ENCODE results near the gene FAM78B. TPM values are rescaled to one million over a fixed set of nuclear protein-coding genes. Genes with fewer than 3 reads are reported as not detected.

The FAM78B gene
- total and polyA plus RNA-seq, 2 donors (not counting 3 experiments of a cell fraction or from before 2014, with no cell fraction given), result 0.10 TPM; not detected in 1

GRCh38 chr1:166079276-166079675, 87.5 kb downstream of the FAM78B start:
- H3K4me3 ChIP-seq (replicated peaks in 1 of 3; ENCODE audit: insufficient read depth in 1 of 3, low read depth in 1 of 3, low read length in 3 of 3), result no peak overlapping the region
- ChIA-PET POLR2A (no interaction called here), CTCF (no interaction called here)
- H3K27ac ChIP-seq (ENCODE audit: insufficient read depth, low read depth, low read length), result no peak overlapping the region
- FAIRE-seq, result no peak
- BruUV-seq (replicated peaks), result no TSS peak
- intact Hi-C loops (cut with micrococcal nuclease) (no loop called here), dilution Hi-C loops (cut with MboI; ENCODE audit: extremely low pct_ligation_motif_present, low sequenced_read_pairs) (no loop called here)
- no peak overlapping the region for H3K9ac ChIP-seq (replicated peaks; ENCODE audit: extremely low read depth, insufficient read depth, low read length)
- H3K4me1 ChIP-seq (ENCODE audit: control insufficient read depth, extremely low read depth, insufficient read depth, low read length), result no peaks in the 10 kb centered on the region
- H3K4me2 ChIP-seq (ENCODE audit: insufficient read depth, low read length), result no peak overlapping the region
- DNase-seq (ENCODE audit: low read depth, low spot score), result no peak
- TF ChIP-seq POLR2A (IDR thresholded peaks at IDR 0.05; ENCODE audit: low read depth, low read length) (no peak), JUN (IDR thresholded peaks at IDR 0.05; ENCODE audit: borderline replicate concordance, insufficient read depth, insufficient read length, low read depth) (no peak), MYC (IDR thresholded peaks at IDR 0.05; ENCODE audit: low read depth, low read length) (no peak), GATA2 (IDR thresholded peaks at IDR 0.05; ENCODE audit: insufficient read depth, insufficient read length, low read depth, low read length) (no peak), EZH2 (IDR thresholded peaks at IDR 0.05; ENCODE audit: borderline replicate concordance, low read depth, low read length, severe bottlenecking) (no peak), MAX (IDR thresholded peaks at IDR 0.05; ENCODE audit: insufficient read depth, insufficient read length) (no peak), POLR2AphosphoS5 (IDR thresholded peaks at IDR 0.05; ENCODE audit: insufficient read depth, low read depth, low read length) (no peak), FOS (IDR thresholded peaks at IDR 0.05; ENCODE audit: borderline replicate concordance, insufficient read depth, low read length) (no peak)
- TF ChIP-seq, protein P1, sequence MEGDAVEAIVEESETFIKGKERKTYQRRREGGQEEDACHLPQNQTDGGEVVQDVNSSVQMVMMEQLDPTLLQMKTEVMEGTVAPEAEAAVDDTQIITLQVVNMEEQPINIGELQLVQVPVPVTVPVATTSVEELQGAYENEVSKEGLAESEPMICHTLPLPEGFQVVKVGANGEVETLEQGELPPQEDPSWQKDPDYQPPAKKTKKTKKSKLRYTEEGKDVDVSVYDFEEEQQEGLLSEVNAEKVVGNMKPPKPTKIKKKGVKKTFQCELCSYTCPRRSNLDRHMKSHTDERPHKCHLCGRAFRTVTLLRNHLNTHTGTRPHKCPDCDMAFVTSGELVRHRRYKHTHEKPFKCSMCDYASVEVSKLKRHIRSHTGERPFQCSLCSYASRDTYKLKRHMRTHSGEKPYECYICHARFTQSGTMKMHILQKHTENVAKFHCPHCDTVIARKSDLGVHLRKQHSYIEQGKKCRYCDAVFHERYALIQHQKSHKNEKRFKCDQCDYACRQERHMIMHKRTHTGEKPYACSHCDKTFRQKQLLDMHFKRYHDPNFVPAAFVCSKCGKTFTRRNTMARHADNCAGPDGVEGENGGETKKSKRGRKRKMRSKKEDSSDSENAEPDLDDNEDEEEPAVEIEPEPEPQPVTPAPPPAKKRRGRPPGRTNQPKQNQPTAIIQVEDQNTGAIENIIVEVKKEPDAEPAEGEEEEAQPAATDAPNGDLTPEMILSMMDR (IDR thresholded peaks at IDR 0.05; ENCODE audit: extremely low read depth in 1 of 2, insufficient read depth in 1 of 2, low read depth in 1 of 2, low read length in 2 of 2), result no peak
- H3K27me3 ChIP-seq (ENCODE audit: control insufficient read depth in 2 of 2, insufficient read depth in 2 of 2, low read length in 2 of 2), result no peaks in the 10 kb centered on the region
- no peaks in the 10 kb centered on the region for H3K79me2 ChIP-seq (ENCODE audit: control insufficient read depth, insufficient read depth, low read length)
- H4K20me1 ChIP-seq (replicated peaks; ENCODE audit: control insufficient read depth, extremely low read depth, insufficient read depth, low read length), result no peaks in the 10 kb centered on the region
- no peaks in the 10 kb centered on the region for H3K36me3 ChIP-seq (ENCODE audit: control insufficient read depth in 2 of 2, extremely low read depth in 1 of 2, insufficient read depth in 2 of 2, low read length in 2 of 2)
- no peaks in the 10 kb centered on the region for H3K9me1 ChIP-seq (replicated peaks; ENCODE audit: control insufficient read depth, extremely low read depth, insufficient read depth, low read length)
- H2AFZ ChIP-seq (ENCODE audit: low read depth, low read length), result no peak overlapping the region
- no peaks in the 10 kb centered on the region for H3K9me3 ChIP-seq (replicated peaks; ENCODE audit: control insufficient read depth, insufficient read depth, low read length)
